NCI-H345 (cell line): ENCODE results near the gene RTN4.
A peak's percentile ranks its signal among the peaks of the same experiment; 100 is the strongest.
"Not testable (repeated sequence)": the region's sequence is repeated elsewhere in the genome, so short reads cannot be mapped to it uniquely, and the experiment has no call there.

Experiments
- DNase-seq: peaks from one replicate; lab custom pipeline; 2025; lab: John Stamatoyannopoulos, UW

Gene RTN4

GRCh38 chr2:55073000-55073983, 23.0 kb upstream of the RTN4 start:
- DNase-seq = no peak

GRCh38 chr2:55063713-55064323, 13.6 kb upstream of the RTN4 start:
- no peak for DNase-seq

GRCh38 chr2:55063226-55063625, 13.0 kb upstream of the RTN4 start:
- no peak for DNase-seq

- DNase-seq = no peak
Measured at GRCh38 chr2:55062754-55063153, 12.5 kb upstream of the RTN4 start.

- DNase-seq = no peak
Measured at GRCh38 chr2:55061523-55062344, 11.5 kb upstream of the RTN4 start.

- no peak for DNase-seq
Measured at GRCh38 chr2:55059793-55060192, 9.5 kb upstream of the RTN4 start.

DNA sequence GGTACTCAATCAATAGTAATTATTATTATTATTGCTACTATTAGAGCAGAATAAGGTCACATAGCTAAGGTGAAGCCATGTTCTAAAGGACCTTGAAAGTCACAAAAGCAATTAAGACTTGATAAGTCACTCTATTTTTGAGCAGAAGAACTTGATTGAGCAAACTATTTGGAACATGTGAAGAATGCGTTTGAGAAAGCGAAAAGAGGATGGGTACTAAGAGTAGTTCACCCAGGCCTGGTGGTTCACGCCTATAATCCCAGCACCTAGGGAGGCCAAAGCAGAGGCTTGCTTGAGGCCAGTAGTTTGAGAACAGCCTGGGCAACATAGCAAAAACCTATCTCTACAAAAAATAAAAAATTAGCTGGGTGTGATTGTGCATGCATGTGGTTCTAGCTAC, 7.2 kb upstream of the RTN4 start:
- no peak for DNase-seq

GRCh38 chr2:55056024-55056521, 5.8 kb upstream of the RTN4 start:
- no peak for DNase-seq

- no peak for DNase-seq
Measured at GRCh38 chr2:55054106-55054875, 4.0 kb upstream of the RTN4 start.

GRCh38 chr2:55053225-55053624, 3.0 kb upstream of the RTN4 start:
- not testable (repeated sequence) for DNase-seq

GRCh38 chr2:55052129-55053061, 2.1 kb upstream of the RTN4 start:
- DNase-seq = no peak

DNA sequence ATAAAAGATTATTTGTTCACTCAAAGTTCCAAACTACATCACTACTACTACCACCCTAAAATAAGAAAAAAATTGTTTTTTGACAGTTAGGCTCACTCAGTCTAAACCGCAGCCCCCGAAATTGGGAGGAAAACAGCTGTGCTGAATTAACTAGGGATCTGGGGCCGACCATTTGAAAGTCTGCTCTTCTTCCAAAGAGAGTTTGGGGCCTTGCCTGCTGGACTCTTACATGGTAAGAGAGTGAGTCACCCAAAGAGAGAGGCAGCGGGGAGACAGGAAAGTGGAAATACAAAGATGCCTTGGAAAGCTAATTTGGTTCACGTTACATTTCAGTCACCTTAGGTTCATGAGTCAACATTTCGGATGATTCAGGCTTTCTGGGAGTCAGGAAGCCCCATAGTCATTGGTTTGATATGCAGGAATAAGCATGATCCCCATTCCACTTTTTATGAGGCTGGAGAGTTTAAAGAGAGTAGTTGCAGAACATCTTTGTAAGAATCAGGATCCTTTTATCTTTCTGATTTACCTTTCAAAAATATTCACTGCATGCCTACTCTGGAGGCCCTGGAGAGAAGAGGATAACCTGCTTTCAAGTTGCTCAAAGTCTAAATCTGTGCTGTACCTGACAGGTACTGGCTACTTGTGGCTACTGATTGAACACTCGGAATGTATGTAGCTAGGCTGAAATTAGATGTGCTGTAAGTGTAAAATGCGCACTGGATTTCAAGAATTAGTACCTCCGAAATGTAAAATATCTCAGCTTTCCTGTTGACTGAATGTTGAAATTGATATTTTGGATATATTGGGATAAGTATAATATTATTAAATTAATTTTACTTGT, 995 bp upstream of the RTN4 start:
- peak; percentile 55 for DNase-seq

GRCh38 chr2:55049821-55050099, 491 bp downstream of the RTN4 start:
- DNase-seq = no peak

GRCh38 chr2:55049043-55049820, 1.0 kb downstream of the RTN4 start:
- DNase-seq = peak; percentile 73

GRCh38 chr2:55048508-55049042, 1.7 kb downstream of the RTN4 start:
- DNase-seq = peak; percentile 7

GRCh38 chr2:55047677-55048299, 2.5 kb downstream of the RTN4 start:
- no peak for DNase-seq

DNA sequence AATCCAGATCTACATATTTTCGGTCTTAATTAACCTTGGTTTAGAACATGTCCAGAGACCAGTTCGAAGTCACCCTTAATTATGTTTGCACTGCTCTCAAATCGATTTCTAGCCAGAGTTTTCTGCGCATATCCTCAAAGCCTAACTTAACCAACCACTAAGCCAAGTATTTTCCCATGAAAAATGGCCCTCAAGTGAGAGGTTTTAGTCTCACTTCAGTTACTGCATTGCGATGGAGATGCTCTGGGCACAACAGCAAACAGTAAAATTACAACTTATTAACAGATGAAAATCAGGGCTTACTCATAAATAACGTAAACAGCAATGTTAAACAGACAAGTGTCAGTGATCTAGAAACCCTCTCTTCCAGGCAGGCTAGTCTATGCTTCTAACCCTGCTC, 4.5 kb downstream of the RTN4 start:
- peak; percentile 3 for DNase-seq

GRCh38 chr2:55043841-55044240, 6.4 kb downstream of the RTN4 start:
- DNase-seq = no peak
